HEK293T (cell line): ENCODE results near the gene SIK2.

ENCODE experiments used
- BHLHE40 ChIP-seq: fragments of 450-650 bp; IDR thresholded peaks from 2 replicates; pipeline ENCODE4 v1.6.1; 2016; ENCODE audit warnings: mild to moderate bottlenecking, moderate library complexity, borderline replicate concordance
- FOXA1 ChIP-seq: fragments of 450-650 bp; IDR thresholded peaks from 2 replicates; pipeline ENCODE4 v1.6.1; 2016; ENCODE audit warnings: mild to moderate bottlenecking
- HDGF ChIP-seq: fragments of 450-650 bp; IDR thresholded peaks from 2 replicates; pipeline ENCODE4 v1.6.1; 2017; ENCODE audit warnings: antibody characterized with exemption, borderline replicate concordance
- NFRKB ChIP-seq: fragments of 450-650 bp; IDR thresholded peaks from 2 replicates; pipeline ENCODE4 v1.6.1; 2016; ENCODE audit warnings: mild to moderate bottlenecking, moderate library complexity
- ZNF384 ChIP-seq: fragments of 450-650 bp; IDR thresholded peaks from 2 replicates; pipeline ENCODE4 v1.6.1; 2016

DNA sequence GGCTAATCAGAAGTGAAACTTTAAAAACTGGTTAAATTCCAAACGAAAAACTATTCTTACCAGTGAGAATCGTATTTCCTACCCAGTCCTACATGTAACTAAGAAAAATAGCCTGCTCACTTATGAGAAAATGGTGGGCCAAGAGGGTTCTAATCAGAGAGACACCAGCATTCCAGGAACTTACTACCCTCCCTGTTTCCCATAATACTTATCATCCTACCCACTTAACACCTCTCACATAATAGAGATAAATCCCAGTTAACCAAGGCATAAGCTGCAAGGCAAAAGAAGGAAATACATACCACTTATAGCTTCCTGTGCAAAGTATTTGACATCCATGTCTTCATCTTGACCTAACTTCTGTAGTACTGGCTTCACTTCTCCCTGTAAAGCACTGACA lies 139.5 kb downstream of the SIK2 start:
- TF ChIP-seq ZNF384 (no peak), BHLHE40 (no peak), FOXA1 (no peak), NFRKB (no peak), HDGF (no peak)
